ENCODE measurements around the gene MED22.
"Not testable (repeated sequence)": the region's sequence is repeated elsewhere in the genome, so short reads cannot be mapped to it uniquely, and the experiment has no call there.

Gene MED22

GRCh38 chr9:133321411-133321935 lies 26.5 kb downstream of the MED22 start:
- TF ChIP-seq, protein P1, sequence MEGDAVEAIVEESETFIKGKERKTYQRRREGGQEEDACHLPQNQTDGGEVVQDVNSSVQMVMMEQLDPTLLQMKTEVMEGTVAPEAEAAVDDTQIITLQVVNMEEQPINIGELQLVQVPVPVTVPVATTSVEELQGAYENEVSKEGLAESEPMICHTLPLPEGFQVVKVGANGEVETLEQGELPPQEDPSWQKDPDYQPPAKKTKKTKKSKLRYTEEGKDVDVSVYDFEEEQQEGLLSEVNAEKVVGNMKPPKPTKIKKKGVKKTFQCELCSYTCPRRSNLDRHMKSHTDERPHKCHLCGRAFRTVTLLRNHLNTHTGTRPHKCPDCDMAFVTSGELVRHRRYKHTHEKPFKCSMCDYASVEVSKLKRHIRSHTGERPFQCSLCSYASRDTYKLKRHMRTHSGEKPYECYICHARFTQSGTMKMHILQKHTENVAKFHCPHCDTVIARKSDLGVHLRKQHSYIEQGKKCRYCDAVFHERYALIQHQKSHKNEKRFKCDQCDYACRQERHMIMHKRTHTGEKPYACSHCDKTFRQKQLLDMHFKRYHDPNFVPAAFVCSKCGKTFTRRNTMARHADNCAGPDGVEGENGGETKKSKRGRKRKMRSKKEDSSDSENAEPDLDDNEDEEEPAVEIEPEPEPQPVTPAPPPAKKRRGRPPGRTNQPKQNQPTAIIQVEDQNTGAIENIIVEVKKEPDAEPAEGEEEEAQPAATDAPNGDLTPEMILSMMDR (IDR thresholded peaks at IDR 0.05; ENCODE audit: insufficient read depth, low read depth, low read length, missing control alignments): no peak
- H3K4me3 ChIP-seq (ENCODE audit: low read depth, low read length): no peak overlapping the region
- DNase-seq (ENCODE audit: low read depth): no peak

DNA sequence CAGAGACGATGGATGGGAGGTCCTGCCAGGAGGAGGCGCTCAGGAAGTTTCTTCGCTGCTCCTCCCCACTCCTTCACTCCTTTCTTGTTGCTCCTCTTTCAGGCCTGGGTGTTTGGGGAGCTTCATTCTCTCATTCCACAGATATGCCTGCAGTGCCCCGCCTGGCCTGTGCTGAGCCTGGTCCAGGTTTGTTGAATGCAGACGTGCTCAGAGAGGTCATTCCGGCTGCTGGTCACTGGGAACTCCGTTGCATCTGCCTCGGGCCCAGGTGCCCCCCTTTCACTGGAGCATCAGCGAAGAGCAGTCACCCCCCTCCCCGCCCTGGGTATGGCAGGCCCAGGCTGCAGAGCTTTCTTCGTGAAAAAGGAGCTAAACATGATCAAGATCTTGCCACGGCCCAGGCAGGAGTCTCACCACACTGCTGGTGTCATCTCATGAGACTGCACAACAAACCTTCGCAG lies 27.5 kb downstream of the MED22 start:
- TF ChIP-seq, protein P1 (IDR thresholded peaks at IDR 0.05; ENCODE audit: insufficient read depth, low read depth, low read length, missing control alignments): no peak

DNA sequence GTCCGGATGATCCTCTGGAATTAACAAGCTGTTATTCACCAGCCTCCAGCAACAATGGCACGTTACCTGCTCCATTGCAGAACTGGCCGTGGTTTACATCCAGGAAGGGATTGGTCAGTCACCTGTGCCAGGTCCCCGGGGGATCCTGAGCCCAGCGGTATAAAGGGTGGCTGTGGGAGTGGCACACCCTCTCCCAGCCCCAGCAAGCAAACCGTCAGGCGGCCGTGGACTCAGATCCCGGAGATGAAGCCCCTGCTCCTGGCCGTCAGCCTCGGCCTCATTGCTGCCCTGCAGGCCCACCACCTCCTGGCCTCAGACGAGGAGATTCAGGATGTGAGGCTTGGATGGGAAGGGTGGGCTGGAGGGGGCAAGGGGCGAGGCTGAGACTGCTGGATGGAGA lies 30.4 kb downstream of the MED22 start:
- not testable (repeated sequence) for H3K4me3 ChIP-seq (ENCODE audit: low read depth, low read length); DNase-seq (ENCODE audit: low read depth)

More for the DNA sequence above, 27.5 kb downstream of the MED22 start:
- no peak overlapping the region for H3K4me3 ChIP-seq (ENCODE audit: low read depth, low read length)
- no peak for DNase-seq (ENCODE audit: low read depth)

- TF ChIP-seq, protein P1 (IDR thresholded peaks at IDR 0.05; ENCODE audit: insufficient read depth, low read depth, low read length, missing control alignments): no peak
- no peak overlapping the region for H3K4me3 ChIP-seq (ENCODE audit: low read depth, low read length)
- no peak for DNase-seq (ENCODE audit: low read depth)
These were observed 31.9 kb downstream of the MED22 start for GRCh38 chr9:133315997-133316396.

- no peak for DNase-seq (ENCODE audit: low read depth)
- TF ChIP-seq, protein P1 (IDR thresholded peaks at IDR 0.05; ENCODE audit: insufficient read depth, low read depth, low read length, missing control alignments): no peak
- H3K4me3 ChIP-seq (ENCODE audit: low read depth, low read length): no peak overlapping the region
These were observed 38.3 kb downstream of the MED22 start for GRCh38 chr9:133309608-133310007.

GRCh38 chr9:133307301-133307700 lies 40.6 kb downstream of the MED22 start:
- no peak overlapping the region for H3K4me3 ChIP-seq (ENCODE audit: low read depth, low read length)
- no peak for DNase-seq (ENCODE audit: low read depth)
- TF ChIP-seq, protein P1 (IDR thresholded peaks at IDR 0.05; ENCODE audit: insufficient read depth, low read depth, low read length, missing control alignments): no peak

DNA sequence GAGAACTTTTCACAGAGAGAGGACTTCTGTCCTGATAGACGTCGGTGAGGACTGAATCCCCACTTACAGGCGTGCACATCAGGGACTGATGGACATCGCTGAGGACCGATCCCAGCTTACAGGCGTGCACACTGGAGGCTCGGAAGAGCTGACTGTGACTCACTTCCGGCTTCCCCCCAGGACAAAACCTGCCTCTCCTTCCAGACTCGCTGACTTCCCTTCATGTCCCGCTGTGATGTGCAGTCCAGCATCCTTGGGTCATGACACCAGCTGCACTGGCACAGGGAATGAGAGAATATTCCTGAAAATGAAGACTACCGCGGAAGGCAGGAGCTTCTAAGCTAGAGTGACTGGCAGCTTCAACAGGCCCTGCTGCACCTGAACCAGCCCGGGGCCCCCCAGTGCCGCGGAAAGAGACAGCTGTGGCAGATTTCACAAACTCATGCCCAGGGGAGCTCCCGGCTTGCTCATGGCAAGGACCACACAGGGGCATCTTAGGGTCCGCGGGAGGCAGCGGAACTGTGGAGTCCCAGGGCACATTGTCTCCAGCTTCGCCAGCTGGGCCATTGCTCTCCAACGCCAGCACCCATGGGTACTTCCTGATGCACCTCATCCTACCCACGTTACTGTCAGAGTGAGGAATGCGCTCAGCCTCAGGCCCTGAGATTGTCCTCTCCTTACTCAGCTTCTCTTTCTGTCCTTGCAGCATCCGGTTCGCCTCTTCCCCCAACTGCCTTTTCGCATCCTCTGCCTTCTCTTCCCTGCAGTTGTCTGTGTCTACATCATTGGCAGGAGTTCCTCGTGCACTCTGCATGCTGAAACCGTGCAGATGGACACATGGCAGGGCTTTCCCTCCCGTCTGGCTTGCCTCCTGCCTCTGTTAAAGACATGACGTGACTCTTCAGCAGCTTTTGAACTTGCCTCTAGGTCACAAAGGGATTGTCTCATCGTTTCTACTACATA lies 41.4 kb downstream of the MED22 start:
- TF ChIP-seq, protein P1 (IDR thresholded peaks at IDR 0.05; ENCODE audit: insufficient read depth, low read depth, low read length, missing control alignments): no peak

More for the DNA sequence above, 41.4 kb downstream of the MED22 start:
- no peak for DNase-seq (ENCODE audit: low read depth)
- H3K4me3 ChIP-seq (ENCODE audit: low read depth, low read length): no peak overlapping the region

All from GM12865 (cell line).